ENCODE data around the gene COPS4.
A peak's percentile ranks its signal among the peaks of the same experiment; 100 is the strongest.
"Not testable (repeated sequence)": the region's sequence is repeated elsewhere in the genome, so short reads cannot be mapped to it uniquely, and the experiment has no call there.

The COPS4 gene

DNA sequence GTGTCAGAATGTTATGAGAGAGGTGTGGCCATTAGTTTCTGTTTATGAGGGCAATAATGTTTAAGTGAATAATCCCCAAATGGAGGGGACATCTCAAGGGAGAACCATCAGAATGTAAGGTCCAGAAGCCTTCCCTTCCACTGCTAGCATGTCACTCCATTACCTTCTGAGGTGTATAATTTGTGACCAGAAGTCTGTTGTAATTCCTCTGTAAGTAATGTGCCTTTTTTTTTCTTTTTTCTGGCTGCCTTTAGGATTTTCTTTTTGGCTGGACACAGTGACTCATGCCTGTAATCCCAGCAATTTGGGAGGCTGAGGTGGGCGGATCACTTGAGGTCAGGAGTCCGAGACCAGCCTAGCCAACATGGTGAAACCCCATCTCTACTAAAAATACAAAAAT, 10.8 kb upstream of the COPS4 start:
- no peak for DNase-seq

DNA sequence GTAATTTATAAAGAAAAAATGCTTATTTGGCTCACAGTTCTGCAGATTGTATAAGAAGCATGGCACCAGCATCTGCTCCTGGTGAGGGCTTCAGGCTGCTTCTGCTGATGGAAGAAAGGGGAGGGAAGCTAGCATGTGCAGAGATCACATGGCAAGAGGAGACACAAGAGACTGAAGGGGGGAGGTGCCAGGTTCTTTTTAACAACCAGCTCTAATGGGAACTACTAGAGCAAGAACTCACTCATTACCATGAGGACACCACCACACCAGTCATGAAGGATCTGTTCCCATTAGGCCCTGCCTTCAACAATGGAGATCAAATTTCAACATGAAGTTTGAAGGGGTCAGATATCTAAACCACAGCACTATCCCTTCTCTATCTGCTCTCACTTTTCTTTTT, 9.4 kb upstream of the COPS4 start:
- DNase-seq, result no peak

DNA sequence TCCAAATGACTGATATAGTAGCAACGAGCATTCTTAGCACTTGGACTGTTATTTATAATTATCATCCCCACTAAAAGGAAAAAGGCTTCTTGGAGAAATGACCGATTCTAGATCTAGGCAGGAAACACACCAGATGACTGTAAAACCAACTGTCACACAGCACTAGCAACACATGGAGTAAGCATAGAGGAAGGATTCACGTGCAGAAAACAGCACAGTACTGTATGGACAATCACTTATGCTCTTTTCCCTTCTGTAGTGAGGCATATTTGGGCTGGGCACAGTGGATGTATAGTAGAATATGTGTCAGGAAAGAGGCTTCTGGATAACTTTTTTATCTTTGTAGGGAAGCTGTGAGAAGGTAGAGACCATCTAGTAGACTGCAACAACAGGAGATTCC, 6.0 kb upstream of the COPS4 start:
- DNase-seq, result no peak

DNA sequence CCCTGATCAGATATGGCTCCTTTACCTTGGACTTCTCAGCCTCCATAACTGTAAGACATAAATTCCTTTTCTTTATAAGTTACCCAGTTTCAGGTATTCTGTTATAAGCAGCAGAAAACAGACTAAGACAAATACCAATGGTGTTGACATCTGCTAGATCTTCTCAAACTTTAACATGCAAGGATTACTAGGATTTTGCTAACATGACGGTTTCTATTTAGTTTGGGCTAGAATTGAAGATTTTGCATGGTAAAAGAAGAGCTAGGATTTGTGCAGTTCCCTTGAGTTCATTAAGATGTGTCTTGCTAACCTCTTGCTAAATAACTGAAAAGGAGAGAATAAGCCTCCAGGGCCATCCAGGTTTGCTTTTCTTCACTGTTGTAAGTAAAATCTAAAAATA, 5.3 kb upstream of the COPS4 start:
- DNase-seq, result no peak

DNA sequence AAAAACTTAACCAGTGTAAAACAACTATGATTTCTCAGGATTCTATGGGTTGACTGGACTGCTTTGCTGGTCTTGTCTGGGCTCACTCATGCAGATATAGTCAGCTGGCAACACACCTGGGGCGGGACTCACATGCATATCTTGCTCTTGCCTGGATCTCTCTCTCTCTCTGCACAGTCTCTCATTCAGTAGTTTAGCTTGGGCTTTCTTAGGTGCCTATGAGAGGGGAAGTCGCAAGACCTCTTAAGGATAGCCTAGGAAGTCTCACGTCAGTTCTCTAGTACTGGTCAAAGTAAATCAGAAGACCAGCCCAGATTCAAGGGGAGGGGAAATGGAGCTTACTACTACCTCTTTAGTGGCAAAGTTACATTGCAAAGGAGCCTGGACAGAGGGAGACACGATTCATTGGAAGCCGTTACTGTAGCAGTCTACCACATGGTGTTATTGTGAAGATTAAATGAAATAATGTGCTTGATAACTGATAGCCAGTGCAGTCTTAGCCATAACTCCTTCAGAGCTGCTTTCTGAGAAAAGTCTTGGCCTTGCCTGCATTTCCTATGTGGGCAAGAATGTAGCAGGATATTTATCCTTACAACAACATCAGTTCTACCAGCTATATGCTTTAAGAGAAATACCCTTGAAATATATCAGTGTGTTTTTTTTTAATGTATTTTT, 2.1 kb downstream of the COPS4 start:
- DNase-seq, result no peak

DNA sequence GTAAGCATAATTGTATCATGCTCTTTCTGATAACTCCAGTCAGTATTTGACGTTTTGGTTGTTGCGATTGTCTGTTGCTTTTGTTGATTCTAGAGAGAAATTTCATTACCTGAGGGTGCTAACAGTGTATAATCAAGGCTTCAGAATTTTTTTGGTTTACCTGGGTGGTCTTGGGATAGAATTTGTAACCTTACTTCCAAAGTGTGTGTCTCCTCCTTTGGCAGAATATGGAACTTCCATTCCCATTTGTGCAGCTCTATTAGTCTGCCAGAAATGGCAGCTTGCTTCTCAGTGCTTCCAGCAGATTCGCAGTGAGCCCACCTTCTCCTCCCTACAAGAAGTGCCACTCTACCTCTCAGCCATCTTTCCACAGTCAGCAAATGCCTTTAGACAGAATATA, 5.3 kb downstream of the COPS4 start:
- DNase-seq, result no peak

DNA sequence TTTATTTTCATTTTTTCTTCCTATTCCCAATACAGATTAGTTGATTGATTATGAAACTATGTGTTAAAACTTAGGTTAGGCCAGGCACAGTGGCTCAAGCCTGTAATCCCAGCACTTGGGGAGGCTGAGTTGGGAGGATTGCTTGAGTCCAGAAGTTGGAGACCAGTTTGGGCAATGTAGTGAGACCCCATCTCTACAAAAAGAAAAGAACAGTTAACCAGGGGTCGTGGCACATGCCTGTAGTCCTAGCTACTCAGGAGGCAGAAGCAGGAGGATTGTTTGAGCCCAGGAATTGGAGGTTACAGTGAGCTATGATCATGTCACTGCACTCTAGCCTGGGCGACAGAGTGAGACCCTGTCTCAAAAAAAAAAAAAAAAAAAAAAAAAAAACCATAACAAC, 8.2 kb downstream of the COPS4 start:
- DNase-seq, result not testable (repeated sequence)

DNA sequence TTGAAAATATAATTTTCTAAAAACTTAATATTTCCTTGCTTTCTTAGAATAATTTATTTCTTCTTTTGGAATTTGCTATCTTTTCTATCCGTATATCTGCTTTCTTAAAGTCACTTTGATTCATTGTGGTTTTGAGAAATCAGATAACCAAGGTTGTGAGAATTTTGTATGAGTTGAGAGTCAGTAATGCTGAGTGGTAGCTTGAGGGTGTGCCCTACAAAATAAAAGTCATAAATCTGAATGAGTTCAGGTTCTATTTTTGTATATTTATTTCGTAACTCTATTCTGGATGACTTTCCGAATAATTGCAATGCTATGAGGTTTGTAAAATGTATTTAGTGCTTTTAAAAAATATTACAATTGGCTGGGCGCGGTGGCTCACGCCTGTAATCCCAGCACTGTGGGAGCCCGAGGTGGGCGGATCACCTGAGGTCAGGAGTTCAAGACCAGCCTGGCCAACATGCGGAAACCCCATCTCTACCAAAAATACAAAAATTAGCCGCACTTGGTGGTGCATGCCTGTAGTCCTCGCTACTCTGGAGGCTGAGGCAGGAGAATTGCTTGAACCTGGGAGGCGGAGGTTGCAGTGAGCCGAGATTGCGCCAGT, 8.9 kb downstream of the COPS4 start:
- no peak for DNase-seq

DNA sequence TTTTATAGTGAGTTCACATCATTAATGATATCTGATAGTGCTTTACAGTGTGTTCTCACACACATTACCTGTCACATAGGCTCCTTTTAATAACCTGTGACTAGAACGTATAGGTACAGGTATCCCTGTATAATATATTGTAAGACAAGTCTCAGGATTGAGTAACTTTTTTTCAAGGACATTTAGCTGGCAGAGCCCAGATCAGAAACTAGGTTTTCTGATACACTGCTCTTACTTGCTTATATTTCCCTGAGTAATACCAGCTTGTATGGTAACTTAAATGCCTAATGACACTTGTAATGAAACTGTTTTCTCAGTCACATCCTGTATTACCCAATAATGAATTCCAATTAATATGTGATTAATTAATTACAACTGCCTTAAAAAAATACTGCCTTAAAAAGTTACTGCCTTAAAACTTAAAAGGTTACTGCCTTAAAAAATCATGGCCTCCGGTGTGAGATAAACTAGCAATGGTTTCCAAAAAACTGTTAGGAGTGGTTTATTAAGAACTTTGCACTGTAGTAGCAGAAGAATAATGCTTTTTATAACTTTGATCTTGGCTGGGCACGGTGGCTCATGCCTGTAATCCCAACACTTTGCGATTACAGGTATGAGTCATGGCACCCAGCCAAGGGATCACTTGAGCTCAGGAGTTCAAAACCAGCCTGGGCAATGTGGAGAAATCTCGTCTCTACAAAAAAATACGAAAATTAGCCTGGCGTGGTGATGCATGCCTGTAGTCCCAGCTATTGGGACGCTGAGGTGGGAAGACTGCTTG, 11.9 kb downstream of the COPS4 start:
- DNase-seq, result no peak

DNA sequence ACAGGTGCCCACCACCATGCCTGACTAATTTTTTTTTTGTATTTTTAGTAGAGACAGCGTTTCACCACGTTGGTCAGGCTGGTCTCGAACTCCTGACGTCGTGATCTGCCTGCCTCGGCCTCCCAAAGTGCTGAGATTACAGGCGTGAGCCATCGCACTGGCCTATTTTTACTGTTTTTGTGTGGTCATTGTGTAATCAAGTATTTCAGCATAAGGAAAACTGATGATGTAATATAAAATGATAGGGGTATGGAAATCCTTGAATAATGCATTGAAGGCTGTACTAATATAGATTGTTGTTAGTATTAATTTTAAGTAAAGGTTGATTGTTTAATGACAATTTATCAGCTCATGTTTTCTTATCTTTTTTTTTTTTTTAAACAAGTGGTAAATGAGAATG, 13.8 kb downstream of the COPS4 start:
- DNase-seq, result not testable (repeated sequence)

DNA sequence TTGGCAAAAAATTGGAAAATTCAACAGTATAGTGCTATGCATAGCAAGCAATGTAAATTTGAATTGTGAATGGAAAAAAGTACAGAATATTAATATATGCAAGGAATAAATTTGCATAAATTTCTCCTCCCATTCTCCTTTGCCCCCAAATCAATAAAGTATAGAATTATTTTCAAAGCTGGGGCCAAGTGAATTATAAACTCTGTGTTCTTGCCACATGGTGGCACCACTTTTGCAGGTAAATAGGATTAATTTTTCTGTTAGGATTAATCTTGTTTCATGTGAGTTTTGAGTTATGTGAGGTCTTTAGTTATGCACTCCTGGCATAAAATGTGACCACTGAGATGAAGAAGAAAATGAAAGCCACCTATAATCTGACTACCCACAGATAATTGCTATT, 19.9 kb downstream of the COPS4 start:
- DNase-seq, result no peak

DNA sequence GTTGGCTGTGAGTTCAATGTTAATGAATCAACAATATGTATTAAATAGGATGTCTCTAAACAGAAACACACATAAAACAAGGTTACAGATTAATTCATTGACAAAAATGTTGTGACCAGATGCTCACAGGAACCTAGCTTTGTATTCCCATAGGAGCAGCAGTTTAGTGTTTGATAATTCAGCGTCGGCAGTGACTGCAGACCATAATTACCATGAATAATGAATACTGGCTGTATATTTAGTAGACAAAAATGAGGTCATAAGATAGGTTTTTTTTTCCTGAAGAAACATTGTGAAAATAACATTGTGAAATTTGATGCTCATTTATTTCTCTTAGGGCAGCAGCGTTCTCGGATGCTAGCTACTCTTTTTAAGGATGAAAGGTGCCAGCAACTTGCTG, 27.8 kb downstream of the COPS4 start:
- no peak for DNase-seq

DNA sequence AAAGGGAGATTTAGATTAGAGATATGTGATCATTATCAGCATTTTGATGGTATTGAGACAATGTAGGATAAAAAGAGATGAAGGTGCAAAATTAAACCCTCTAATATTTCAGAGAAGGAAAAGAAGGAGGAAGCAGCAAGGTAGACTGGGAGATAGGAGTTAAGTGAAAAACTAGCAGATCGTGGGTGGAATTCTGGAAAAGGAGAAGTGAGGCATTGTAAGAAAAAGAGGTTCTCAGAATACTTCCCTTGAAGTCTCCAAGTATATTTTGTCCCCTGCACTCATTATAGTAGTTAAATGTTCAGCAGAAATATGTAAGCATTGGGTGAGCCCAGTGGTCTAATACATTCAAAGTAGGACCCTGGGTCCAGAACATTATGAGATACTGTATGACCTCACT, 30.3 kb downstream of the COPS4 start:
- no peak for DNase-seq

DNA sequence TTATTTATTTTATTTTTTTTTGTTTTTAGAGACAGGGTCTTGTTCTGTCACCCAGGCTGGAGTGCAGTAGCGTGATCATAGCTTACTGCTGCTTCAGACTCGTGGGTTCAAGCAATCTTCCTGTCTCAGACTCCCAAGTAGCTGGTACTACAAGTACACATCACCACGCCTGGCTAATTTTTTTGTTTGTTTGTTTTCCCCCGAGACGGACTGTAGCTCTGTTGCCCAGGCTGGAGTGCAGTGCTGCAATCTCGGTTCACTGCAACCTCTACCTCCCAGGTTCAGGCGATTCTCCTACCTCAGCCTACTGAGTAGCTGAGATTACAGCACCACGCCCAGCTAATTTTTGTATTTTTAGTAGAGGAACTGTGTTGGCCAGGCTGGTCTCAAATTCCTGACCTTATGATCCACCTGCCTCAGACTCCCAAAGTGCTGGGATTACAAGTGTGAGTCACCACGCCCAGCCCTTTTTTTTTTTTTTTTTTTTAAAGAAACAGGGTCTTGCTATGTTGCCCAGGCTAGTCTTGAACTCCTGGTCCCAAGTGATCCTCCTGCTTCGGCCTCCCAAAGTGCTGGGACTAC, 32.2 kb downstream of the COPS4 start:
- no peak for DNase-seq

DNA sequence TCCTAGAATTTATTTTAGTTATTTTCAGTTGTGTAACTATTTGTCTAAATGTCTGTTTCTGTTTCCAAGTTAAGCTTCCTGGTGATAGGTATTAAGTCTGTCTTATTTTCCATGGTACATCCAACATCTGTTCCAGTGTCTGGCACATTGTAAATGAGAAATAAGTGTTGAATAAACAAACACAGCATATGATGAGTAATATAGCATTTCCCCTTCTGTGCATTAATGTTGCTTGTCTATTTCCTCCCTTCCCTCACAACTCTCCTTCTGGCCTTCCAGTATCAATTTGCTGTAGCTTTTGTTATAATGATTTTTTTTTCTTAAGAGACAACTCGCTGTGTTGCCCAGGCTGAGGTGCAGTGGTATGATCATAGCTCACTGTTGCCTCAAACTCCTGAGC, 36.1 kb downstream of the COPS4 start:
- no peak for DNase-seq

DNA sequence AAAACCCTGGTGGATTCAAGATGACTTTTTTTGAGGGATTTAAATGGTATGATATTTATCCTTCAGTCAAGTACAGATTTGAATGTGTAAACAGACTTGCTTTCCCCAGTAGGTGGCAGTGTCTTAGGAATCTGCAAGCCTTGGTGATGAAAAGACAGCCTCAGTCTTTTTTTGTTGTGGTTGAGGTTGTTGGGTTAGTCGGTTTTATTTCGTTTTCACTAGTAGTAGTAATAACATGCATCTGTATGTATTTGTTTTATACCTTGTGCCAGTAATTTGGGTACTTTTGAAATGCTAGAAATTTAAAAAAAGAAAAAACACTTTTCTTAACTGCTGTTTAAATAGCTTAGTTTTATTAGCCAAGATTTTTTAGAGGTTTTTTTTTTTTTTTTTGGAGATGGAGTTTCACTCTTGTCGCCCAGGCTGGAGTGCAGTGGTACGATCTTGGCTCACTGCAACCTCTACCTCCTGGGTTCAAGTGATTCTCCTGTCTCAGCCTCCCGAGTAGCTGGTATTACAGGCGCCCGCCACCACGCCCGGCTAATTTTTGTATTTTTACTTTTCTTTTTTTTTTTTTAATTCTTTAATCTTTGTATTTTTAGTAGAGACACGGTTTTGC, 39.2 kb downstream of the COPS4 start:
- DNase-seq, result peak; percentile 65

DNA sequence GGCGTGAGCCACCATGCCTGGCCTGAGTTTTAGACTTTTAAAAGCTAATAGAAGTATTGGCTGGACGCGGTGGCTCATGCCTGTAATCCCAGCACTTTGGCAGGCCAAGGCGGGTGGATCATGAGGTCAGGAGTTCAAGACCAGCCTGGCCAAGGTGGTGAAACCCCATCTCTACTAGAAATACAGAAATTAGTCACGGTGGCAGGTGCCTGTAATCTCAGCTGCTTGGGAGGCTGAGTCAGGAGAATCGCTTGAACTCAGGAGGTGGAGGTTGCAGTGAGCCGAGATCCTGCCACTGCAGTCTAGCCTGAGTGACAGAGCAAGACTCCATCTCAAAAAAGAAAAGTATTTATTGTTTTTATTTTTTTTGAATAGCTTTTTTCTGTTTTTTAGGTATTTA, 39.8 kb downstream of the COPS4 start:
- not testable (repeated sequence) for DNase-seq

DNA sequence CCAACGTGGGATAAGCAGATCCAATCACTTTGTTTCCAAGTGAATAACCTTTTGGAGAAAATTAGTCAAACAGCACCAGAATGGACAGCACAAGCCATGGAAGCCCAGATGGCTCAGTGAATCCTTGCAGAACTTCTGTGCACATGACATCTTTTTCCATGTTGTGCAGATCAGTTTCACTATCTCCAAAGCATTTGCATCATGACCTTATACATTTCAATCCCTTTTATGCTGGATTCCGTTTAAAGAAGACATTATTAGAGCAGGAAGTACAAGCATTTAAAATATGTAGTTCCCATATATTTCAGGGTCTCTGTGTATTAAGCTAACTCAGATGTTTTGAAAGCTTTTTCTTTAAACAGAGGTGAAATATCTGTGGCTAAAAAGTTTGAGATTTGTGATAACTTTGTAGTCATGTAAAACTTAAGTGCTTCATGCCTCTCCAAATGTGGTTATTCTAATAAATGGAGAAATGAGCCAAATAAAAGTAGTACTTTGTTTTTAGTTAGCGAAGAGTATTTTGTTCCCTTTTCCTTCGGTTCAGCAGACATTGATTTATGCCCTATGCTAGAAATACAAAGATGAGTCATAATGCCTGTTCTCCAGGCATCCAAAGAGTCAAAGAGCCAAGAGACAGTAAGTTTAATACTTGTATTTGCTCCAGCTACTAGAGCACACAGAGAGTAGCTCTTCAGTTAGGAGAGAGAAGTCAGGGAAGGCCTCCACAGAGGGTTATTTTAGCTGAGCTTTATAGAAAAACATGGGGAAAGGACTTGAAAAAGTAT, 40.5 kb downstream of the COPS4 start:
- DNase-seq, result no peak

DNA sequence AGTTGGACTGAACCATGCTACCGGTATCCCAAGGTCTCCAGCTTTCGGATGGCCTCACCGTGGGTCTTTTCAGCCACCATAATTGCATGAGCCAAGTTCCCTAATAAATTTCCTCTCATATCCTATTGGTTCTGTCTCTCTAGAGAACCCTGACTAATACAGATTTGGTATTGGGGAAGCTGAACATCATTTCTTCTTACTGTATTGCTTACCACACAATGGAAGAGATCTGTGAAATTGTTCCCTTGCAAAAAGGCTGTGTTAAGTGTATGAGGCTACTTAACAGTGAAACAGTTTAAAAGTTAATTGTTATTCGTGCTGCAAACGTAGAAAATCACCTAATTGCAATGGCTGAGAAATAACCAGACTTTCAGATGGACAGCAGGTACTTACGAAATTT, 45.6 kb downstream of the COPS4 start:
- DNase-seq, result no peak

DNA sequence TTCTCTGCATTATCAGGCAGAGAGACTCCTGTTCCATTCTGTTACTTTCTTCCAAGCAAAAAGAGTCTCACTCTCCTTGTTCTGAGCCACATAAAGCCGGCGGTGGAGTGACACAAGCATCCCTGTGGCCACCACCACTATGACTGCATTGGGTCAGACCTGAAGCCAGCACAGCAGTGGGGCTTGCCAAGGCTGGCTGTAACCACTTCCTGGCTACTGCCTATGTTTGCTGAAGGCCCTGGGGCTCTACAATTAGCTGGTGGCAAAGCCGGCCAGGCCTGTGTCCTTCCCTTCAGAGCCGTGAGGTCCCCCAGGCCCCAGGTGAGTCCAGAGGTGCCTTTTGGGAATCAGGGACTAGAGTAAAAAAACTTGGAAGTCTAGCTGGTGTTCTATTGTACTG, 47.8 kb downstream of the COPS4 start:
- no peak for DNase-seq

DNA sequence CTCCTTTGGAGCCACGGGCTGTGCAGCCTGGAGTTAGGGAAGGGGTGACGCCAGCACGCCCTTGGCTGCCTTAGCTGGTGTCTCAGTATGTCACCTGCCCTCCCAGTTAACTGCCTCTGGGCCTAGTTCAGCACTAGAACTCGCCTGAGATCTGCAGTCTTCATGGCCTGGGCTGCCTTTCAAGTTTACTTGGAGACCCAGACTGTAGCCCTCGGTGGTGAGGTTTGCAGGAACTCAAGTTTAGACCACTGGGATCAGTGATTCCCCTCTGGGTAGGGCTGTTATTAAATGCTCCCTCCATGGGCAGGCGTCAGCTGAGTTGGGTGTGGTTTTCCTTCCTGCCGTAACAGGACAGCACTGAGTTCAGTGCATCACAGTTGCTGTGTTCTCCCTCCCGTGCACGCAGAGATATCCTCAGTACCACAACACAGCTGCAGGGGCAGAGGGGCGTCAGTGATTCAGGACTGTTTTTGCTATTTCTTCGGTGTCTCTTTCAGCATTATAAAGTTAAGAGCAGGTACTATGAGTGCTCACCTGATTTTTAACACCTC, 49.0 kb downstream of the COPS4 start:
- DNase-seq, result no peak

DNA sequence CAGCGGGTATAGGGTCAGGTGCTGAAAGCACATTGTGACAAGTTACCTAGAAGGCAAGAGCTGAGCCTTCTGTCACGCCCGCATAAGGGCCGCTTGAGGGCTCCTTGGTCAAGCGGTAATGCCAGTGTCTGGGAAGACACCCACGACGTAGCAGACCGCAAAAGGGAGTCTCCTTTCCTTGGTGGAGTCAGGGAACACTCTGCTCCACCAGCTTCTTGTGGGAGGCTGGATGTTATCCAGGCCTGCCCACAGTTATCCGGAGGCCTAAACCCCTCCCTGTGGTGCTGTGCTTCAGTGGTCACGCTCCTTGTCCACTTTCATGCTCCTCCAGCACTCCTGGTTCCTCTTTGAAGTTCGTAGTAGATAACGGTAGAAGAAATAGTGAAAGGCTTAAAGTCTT, 50.0 kb downstream of the COPS4 start:
- DNase-seq, result not testable (repeated sequence)

Measured in COR-L47 (cell line).